Smooth muscle cell (in vitro differentiated cells): ENCODE measurements around the gene COX6B2. TPM values are rescaled to one million over a fixed set of nuclear protein-coding genes. Genes with fewer than 3 reads are reported as not detected.
"Not testable (repeated sequence)": the region's sequence is repeated elsewhere in the genome, so short reads cannot be mapped to it uniquely, and the experiment has no call there.

Experiments
- DNase-seq: peaks from one replicate; lab custom pipeline; 2025; ENCODE audit not compliant: unreplicated experiment; lab: John Stamatoyannopoulos, UW
- H2AFZ ChIP-seq: fragments of 200-600 bp; sonication (generic); 2 replicates; pipeline ENCODE4 v1.6.0; 2016; ENCODE audit warnings: antibody characterized with exemption, low read depth, mild to moderate bottlenecking
- H3F3A ChIP-seq: fragments of 200-600 bp; sonication (generic); 2 replicates; pipeline ENCODE4 v1.6.0; 2017; ENCODE audit warnings: antibody characterized with exemption, low read depth
- H3K27ac ChIP-seq: fragments of 200-600 bp; sonication (generic); 2 replicates; pipeline ENCODE4 v1.5.1; 2016; ENCODE audit warnings: low read depth, mild to moderate bottlenecking
- H3K27me3 ChIP-seq: fragments of 200-600 bp; sonication (generic); 2 replicates; pipeline ENCODE4 v1.6.1; 2016; ENCODE audit warnings: low read depth, mild to moderate bottlenecking
- H3K36me3 ChIP-seq: fragments of 200-600 bp; sonication (generic); 2 replicates; pipeline ENCODE4 v1.5.1; 2016; ENCODE audit warnings: low read depth
- H3K4me1 ChIP-seq: fragments of 200-600 bp; sonication (generic); 2 replicates; pipeline ENCODE4 v1.5.1; 2016; ENCODE audit warnings: low read depth
- H3K4me2 ChIP-seq: fragments of 200-600 bp; sonication (generic); 2 replicates; pipeline ENCODE4 v1.6.0; 2016; ENCODE audit warnings: mild to moderate bottlenecking
- H3K4me3 ChIP-seq: fragments of 200-600 bp; sonication (generic); 2 replicates; pipeline ENCODE4 v1.5.1; 2016; ENCODE audit warnings: mild to moderate bottlenecking
- H3K79me2 ChIP-seq: fragments of 200-600 bp; sonication (generic); 2 replicates; pipeline ENCODE4 v1.6.0; 2016; ENCODE audit warnings: low read depth, mild to moderate bottlenecking
- H3K9ac ChIP-seq: fragments of 200-600 bp; sonication (generic); 2 replicates; pipeline ENCODE4 v1.6.0; 2016; ENCODE audit warnings: low read depth
- H3K9me3 ChIP-seq: fragments of 200-600 bp; sonication (generic); replicated peaks from 2 replicates; pipeline ENCODE4 v1.5.1; 2016; ENCODE audit warnings: low read depth
- H4K20me1 ChIP-seq: fragments of 200-600 bp; sonication (generic); 2 replicates; pipeline ENCODE4 v1.6.0; 2016; ENCODE audit warnings: low read depth
- WGBS: methylation state at CpG from one replicate; pipeline ENCODE4 v1.1.7; 2016; ENCODE audit warnings: low lambda C conversion rate; 5-methylcytosine and 5-hydroxymethylcytosine counted together
- polyA plus RNA-seq: library from polyadenylated mRNA; unstranded; fragments of >200 nt; fragmentation: Nextera tagmentation; extraction: Ambion mirVana; gene quantifications from 2 replicates; pipeline ENCODE4 v1.2.1, GENCODE V29; 2016
- total RNA-seq: library from RNA; depleted of rRNA; stranded (reverse); fragments of >200 nt; gene quantifications from 2 replicates; pipeline ENCODE4 v1.2.3, GENCODE V29; 2014
- TF ChIP-seq, protein P1 (sequence below): fragments of 200-600 bp; sonication (generic); IDR thresholded peaks from 2 replicates; pipeline ENCODE4 v1.5.1; 2017; ENCODE audit warnings: borderline replicate concordance, mild to moderate bottlenecking, antibody characterized with exemption; ENCODE audit not compliant: insufficient read depth, poor library complexity, severe bottlenecking

The COX6B2 gene
- total RNA-seq = 0.18 and 0.31 TPM in 2 replicates
- polyA plus RNA-seq = 1.7 and 1.9 TPM in 2 replicates

- H3K4me3 ChIP-seq = peak within 1 kb of the TSS; percentile 56
- DNase-seq = no peak
- H3F3A ChIP-seq = no peaks in the 10 kb centered on the region
- 3% methylated on average over 12 of the region's 43 CpGs for WGBS
- H4K20me1 ChIP-seq = no peaks in the 10 kb centered on the region
- H3K79me2 ChIP-seq = no peaks in the 10 kb centered on the region
- no peaks in the 10 kb centered on the region for H3K36me3 ChIP-seq
- no peak within 1 kb of the TSS for H3K9ac ChIP-seq
- TF ChIP-seq, protein P1, sequence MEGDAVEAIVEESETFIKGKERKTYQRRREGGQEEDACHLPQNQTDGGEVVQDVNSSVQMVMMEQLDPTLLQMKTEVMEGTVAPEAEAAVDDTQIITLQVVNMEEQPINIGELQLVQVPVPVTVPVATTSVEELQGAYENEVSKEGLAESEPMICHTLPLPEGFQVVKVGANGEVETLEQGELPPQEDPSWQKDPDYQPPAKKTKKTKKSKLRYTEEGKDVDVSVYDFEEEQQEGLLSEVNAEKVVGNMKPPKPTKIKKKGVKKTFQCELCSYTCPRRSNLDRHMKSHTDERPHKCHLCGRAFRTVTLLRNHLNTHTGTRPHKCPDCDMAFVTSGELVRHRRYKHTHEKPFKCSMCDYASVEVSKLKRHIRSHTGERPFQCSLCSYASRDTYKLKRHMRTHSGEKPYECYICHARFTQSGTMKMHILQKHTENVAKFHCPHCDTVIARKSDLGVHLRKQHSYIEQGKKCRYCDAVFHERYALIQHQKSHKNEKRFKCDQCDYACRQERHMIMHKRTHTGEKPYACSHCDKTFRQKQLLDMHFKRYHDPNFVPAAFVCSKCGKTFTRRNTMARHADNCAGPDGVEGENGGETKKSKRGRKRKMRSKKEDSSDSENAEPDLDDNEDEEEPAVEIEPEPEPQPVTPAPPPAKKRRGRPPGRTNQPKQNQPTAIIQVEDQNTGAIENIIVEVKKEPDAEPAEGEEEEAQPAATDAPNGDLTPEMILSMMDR = no peak
- no peak within 1 kb of the TSS for H2AFZ ChIP-seq
- H3K27ac ChIP-seq = no peak within 1 kb of the TSS
- no peaks in the 10 kb centered on the region for H3K9me3 ChIP-seq
- H3K27me3 ChIP-seq = peaks cover 20% of the 10 kb centered on the region
- no peaks in the 10 kb centered on the region for H3K4me1 ChIP-seq
- peak within 1 kb of the TSS; percentile 91 for H3K4me2 ChIP-seq
Observed at GRCh38 chr19:55354698-55355212, at the start of gene COX6B2. Gene COX6B2 (minus strand): TSS chr19:55354719. CDS start chr19:55354521, 198 bp downstream.

DNA sequence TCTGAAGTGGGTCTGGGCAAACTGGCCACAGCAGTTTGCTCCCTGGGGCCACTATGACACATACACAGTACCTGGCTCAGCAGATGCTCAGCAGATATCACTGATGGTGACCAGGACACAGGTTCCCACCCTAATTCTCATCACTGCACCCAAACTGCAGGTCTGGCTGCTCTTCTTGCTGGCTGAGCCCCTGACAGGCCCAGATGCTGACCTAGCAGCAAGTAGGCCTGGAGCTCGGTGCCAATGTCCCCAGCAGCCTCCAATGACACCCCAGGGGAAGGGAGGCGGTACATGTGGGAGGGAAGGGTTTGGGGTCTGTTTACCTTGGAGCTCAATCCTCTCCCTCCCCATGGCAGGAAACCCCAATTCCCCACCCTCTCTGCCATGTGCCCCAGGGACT lies 48.0 kb upstream of the COX6B2 start:
- Histone ChIP-seq H3K9ac (no peak overlapping the region), H3F3A (peaks cover 22% of the 10 kb centered on the region), H3K4me2 (no peak overlapping the region)

GRCh38 chr19:55401390-55401789 lies 46.9 kb upstream of the COX6B2 start:
- not testable (repeated sequence) for H3K27me3 ChIP-seq, H3K27ac ChIP-seq, DNase-seq, H3K4me1 ChIP-seq, H2AFZ ChIP-seq, H3K4me3 ChIP-seq, H3K4me2 ChIP-seq, H3K9ac ChIP-seq, H3K9me3 ChIP-seq, H3K36me3 ChIP-seq
- Histone ChIP-seq H3F3A (peaks cover 22% of the 10 kb centered on the region), H4K20me1 (peaks cover 70% of the 10 kb centered on the region), H3K79me2 (peaks cover 27% of the 10 kb centered on the region)
- 93% methylated on average over 18 of the region's 28 CpGs for WGBS

More for the DNA sequence above, 48.0 kb upstream of the COX6B2 start:
- peaks cover 14% of the 10 kb centered on the region for H3K4me1 ChIP-seq
- no peaks in the 10 kb centered on the region for H3K9me3 ChIP-seq
- H3K27ac ChIP-seq = no peak overlapping the region
- TF ChIP-seq, protein P1 = no peak
- H2AFZ ChIP-seq = no peak overlapping the region
- no peak for DNase-seq
- H3K36me3 ChIP-seq = no peaks in the 10 kb centered on the region
- H3K4me3 ChIP-seq = no peak overlapping the region
- peaks cover 79% of the 10 kb centered on the region for H4K20me1 ChIP-seq
- H3K27me3 ChIP-seq = no peaks in the 10 kb centered on the region
- peaks cover 37% of the 10 kb centered on the region for H3K79me2 ChIP-seq
- WGBS = 100% methylated on average over 2 of the region's 2 CpGs

- Histone ChIP-seq H3K27me3 (no peaks in the 10 kb centered on the region), H3K4me2 (no peak overlapping the region), H3K4me3 (no peak overlapping the region), H3K4me1 (peaks cover 1% of the 10 kb centered on the region), H3F3A (peaks cover 22% of the 10 kb centered on the region), H3K9me3 (no peaks in the 10 kb centered on the region), H3K79me2 (peaks cover 18% of the 10 kb centered on the region), H3K9ac (no peak overlapping the region), H2AFZ (no peak overlapping the region), H4K20me1 (peaks cover 61% of the 10 kb centered on the region), H3K36me3 (no peaks in the 10 kb centered on the region), H3K27ac (no peak overlapping the region)
- TF ChIP-seq, protein P1 = no peak
- 94% methylated on average over 14 of the region's 14 CpGs for WGBS
- no peak for DNase-seq
Observed at GRCh38 chr19:55400281-55401087, 46.0 kb upstream of the COX6B2 start.
